Lower leg skin (tissue), 4 donors: ENCODE data around the gene ZNF365. TPM values are rescaled to one million over a fixed set of nuclear protein-coding genes. Genes with fewer than 3 reads are reported as not detected.
A peak's percentile ranks its signal among the peaks of the same experiment; 100 is the strongest.
"Not testable (repeated sequence)": the region's sequence is repeated elsewhere in the genome, so short reads cannot be mapped to it uniquely, and the experiment has no call there.

ENCODE experiments used
- DNase-seq, 2 donors: peaks; one replicate each; pipeline ENCODE4 v3.0.0-alpha.2; 2019; ENCODE audit warnings: low spot score in 2 of 2
- H3K4me3 ChIP-seq: fragments of 200-600 bp; sonication (generic); 2 replicates; pipeline ENCODE4 v1.5.1; 2017; ENCODE audit warnings: mild to moderate bottlenecking, low read depth; ENCODE audit not compliant: poor library complexity, severe bottlenecking
- CTCF ChIP-seq, 3 donors: fragments of 450-650 bp; IDR thresholded peaks; one replicate each; pipeline ENCODE4 v1.5.1; 2016; ENCODE audit warnings: antibody characterized with exemption in 3 of 3, mild to moderate bottlenecking in 3 of 3, moderate library complexity in 2 of 3
- POLR2A ChIP-seq, 2 donors: fragments of 450-650 bp; IDR thresholded peaks; one replicate each; pipeline ENCODE4 v1.6.1; 2016 to 2017; ENCODE audit warnings: antibody characterized with exemption in 2 of 2, mild to moderate bottlenecking in 1 of 2, moderate library complexity in 1 of 2
- WGBS, 2 donors: methylation state at CpG; one replicate each; pipeline ENCODE4 v1.1.5; 2018; 5-methylcytosine and 5-hydroxymethylcytosine counted together
- intact Hi-C: fragments of 100-400 bp; cut with DNase I; formaldehyde crosslinking; loops from one replicate; pipeline ENCODE4 v1.15.0; 2023; ENCODE audit warnings: low total_unique reads
- total RNA-seq, 4 donors: library from RNA; depleted of rRNA; stranded (reverse); fragments of >200 nt; gene quantifications; one replicate each; pipeline ENCODE4 v1.1.0, GENCODE V29; 2016

The ZNF365 gene
- total RNA-seq, 4 donors from 2014 or later: 0.30 to 4.7 (median 1.1) TPM

- WGBS, 2 donors: 93 to 100% methylated on average over 1 of the region's 1 CpG
- TF ChIP-seq CTCF (IDR thresholded peaks at IDR 0.05) (no peak), POLR2A (IDR thresholded peaks at IDR 0.05) (no peak)
- intact Hi-C loops: no loop called here
- DNase-seq: no peak
- H3K4me3 ChIP-seq: no peak overlapping the region
These were observed 31.2 kb upstream of the ZNF365 start for GRCh38 chr10:62343000-62343399.

- TF ChIP-seq CTCF (IDR thresholded peaks at IDR 0.05) (no peak), POLR2A (IDR thresholded peaks at IDR 0.05) (no peak)
- no peak overlapping the region for H3K4me3 ChIP-seq
- no peak for DNase-seq
- intact Hi-C loops: no loop called here
These were observed 26.1 kb upstream of the ZNF365 start for GRCh38 chr10:62348029-62348428.

GRCh38 chr10:62352356-62352970 lies 21.7 kb upstream of the ZNF365 start:
- intact Hi-C loops: loop anchor here (5.0 kb wide), 1 partner anchor 770 kb away; no protein-coding TSS in a partner anchor
- H3K4me3 ChIP-seq: no peak overlapping the region
- no peak for TF ChIP-seq POLR2A (IDR thresholded peaks at IDR 0.05)
- no peak for DNase-seq

- TF ChIP-seq POLR2A (IDR thresholded peaks at IDR 0.05) (no peak), CTCF (IDR thresholded peaks at IDR 0.05) (no peak)
- DNase-seq: no peak
- no peak overlapping the region for H3K4me3 ChIP-seq
- 79 to 81% methylated on average over 2 of the region's 2 CpGs for WGBS, 2 donors
- intact Hi-C loops: loop anchor here (5.0 kb wide), 1 partner anchor 767 kb away; no protein-coding TSS in a partner anchor
These were observed 19.3 kb upstream of the ZNF365 start for GRCh38 chr10:62354916-62355315.

- WGBS, 2 donors: 89 to 98% methylated on average over 2 of the region's 2 CpGs
- TF ChIP-seq CTCF (IDR thresholded peaks at IDR 0.05) (no peak), POLR2A (IDR thresholded peaks at IDR 0.05) (no peak)
- intact Hi-C loops: no loop called here
- no peak for DNase-seq
- no peak overlapping the region for H3K4me3 ChIP-seq
These were observed 17.7 kb upstream of the ZNF365 start for GRCh38 chr10:62356447-62356846.

DNA sequence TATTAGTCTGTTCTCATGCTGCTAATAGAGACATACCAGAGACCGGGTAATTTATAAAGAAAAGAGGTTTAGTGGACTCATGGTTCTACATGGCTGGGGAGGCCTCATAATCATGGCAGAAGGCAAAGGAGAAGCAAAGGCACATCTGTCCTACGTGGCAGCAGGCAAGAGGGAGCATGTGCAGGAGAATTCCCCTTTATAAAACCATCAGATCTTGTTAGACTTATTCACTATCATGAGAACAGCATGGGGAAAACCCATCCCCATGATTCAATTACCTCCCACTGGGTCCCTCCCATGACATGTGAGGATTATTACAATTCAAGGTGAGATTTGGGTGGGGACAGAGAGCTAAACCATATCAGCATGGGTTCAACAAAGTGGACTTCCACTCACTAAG lies 16.0 kb upstream of the ZNF365 start:
- WGBS, 2 donors: 68 to 78% methylated on average over 2 of the region's 2 CpGs
- intact Hi-C loops, H3K4me3 ChIP-seq, DNase-seq: not testable (repeated sequence)

DNA sequence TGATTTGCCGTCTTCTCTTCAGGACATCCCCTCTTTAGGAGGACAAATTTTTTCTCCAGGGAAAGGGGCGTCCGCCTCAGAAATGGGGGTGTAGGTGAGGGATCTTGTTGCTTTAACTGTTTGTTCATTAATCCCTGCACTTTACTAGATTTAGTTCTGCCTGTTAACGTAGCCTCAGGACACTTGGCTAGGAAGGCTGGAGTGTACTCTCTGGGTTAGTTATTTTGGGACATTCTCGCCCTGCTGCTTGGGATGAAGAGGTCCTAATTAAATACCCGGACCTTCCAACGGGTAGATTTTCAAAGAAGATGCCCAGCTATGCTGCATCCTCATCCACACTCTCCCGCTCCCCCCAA lies 552 bp upstream of the ZNF365 start:
- WGBS, 2 donors: 29 to 32% methylated on average over 8 of the region's 8 CpGs
- peak overlapping the region; percentile 30 for H3K4me3 ChIP-seq
- no peak for DNase-seq
- intact Hi-C loops: no loop called here
- no peak for TF ChIP-seq POLR2A (IDR thresholded peaks at IDR 0.05)
- TF ChIP-seq CTCF (IDR thresholded peaks at IDR 0.05): no peak
